GDM1 (cell line): ENCODE data around the gene MACROD2.

Experiments used
- DNase-seq: peaks from one replicate; lab custom pipeline; 2025; lab: John Stamatoyannopoulos, UW

MACROD2 gene

GRCh38 chr20:14583413-14583812, 588.1 kb downstream of the MACROD2 start:
- no peak for DNase-seq

- DNase-seq = no peak
Measured at GRCh38 chr20:14589383-14589782, 594.1 kb downstream of the MACROD2 start.

GRCh38 chr20:14595051-14595450, 599.7 kb downstream of the MACROD2 start:
- DNase-seq = no peak

- DNase-seq = no peak
Measured at GRCh38 chr20:14597206-14597715, 601.9 kb downstream of the MACROD2 start.

GRCh38 chr20:14599613-14600012, 604.3 kb downstream of the MACROD2 start:
- no peak for DNase-seq

- DNase-seq = no peak
Measured at GRCh38 chr20:14600527-14600926, 605.2 kb downstream of the MACROD2 start.

GRCh38 chr20:14604143-14604542, 608.8 kb downstream of the MACROD2 start:
- no peak for DNase-seq

GRCh38 chr20:14609328-14610221, 614.3 kb downstream of the MACROD2 start:
- no peak for DNase-seq

- DNase-seq = no peak
Measured at GRCh38 chr20:14611479-14611878, 616.2 kb downstream of the MACROD2 start.

GRCh38 chr20:14612391-14612790, 617.1 kb downstream of the MACROD2 start:
- DNase-seq = no peak

GRCh38 chr20:14616003-14616402, 620.7 kb downstream of the MACROD2 start:
- DNase-seq = no peak

- DNase-seq = no peak
Measured at GRCh38 chr20:14617123-14617522, 621.8 kb downstream of the MACROD2 start.

- no peak for DNase-seq
Measured at GRCh38 chr20:14619411-14619810, 624.1 kb downstream of the MACROD2 start.

- no peak for DNase-seq
Measured at GRCh38 chr20:14622796-14623195, 627.5 kb downstream of the MACROD2 start.

- DNase-seq = no peak
Measured at GRCh38 chr20:14631011-14631410, 635.7 kb downstream of the MACROD2 start.

- DNase-seq = no peak
Measured at GRCh38 chr20:14632906-14633305, 637.6 kb downstream of the MACROD2 start.

GRCh38 chr20:14633507-14633906, 638.2 kb downstream of the MACROD2 start:
- no peak for DNase-seq

- no peak for DNase-seq
Measured at GRCh38 chr20:14634665-14635064, 639.3 kb downstream of the MACROD2 start.

GRCh38 chr20:14637441-14637840, 642.1 kb downstream of the MACROD2 start:
- no peak for DNase-seq

- no peak for DNase-seq
Measured at GRCh38 chr20:14643146-14643545, 647.8 kb downstream of the MACROD2 start.

- DNase-seq = no peak
Measured at GRCh38 chr20:14643556-14643955, 648.2 kb downstream of the MACROD2 start.

- no peak for DNase-seq
Measured at GRCh38 chr20:14644306-14645097, 649.2 kb downstream of the MACROD2 start.

GRCh38 chr20:14647016-14647415, 651.7 kb downstream of the MACROD2 start:
- no peak for DNase-seq
